Activated CD8-positive, alpha-beta T cell treated with anti-CD3 and anti-CD28 coated beads for 36 hours (primary cell): Measurements from ENCODE around the gene SH3GL1. TPM values are rescaled to one million over a fixed set of nuclear protein-coding genes. Genes with fewer than 3 reads are reported as not detected.
"Not testable (repeated sequence)": the region's sequence is repeated elsewhere in the genome, so short reads cannot be mapped to it uniquely, and the experiment has no call there.

Experiments
- ATAC-seq: fragments of 200-7000 bp; cut with Tn5 transposase; one replicate; pipeline ENCODE4 v1.10.0; 2021; ENCODE audit warnings: mild to moderate bottlenecking, moderate library complexity
- CTCF ChIA-PET: fragments of 350-600 bp; sonication (Branson Sonifier 250); formaldehyde crosslinking; loops from one replicate; lab custom pipeline; 2021; ENCODE audit warnings: antibody characterized with exemption; lab: Charles Lee
- POLR2A ChIA-PET: fragments of 350-600 bp; sonication (Branson Sonifier 250); formaldehyde crosslinking; loops from one replicate; lab custom pipeline; 2021; ENCODE audit warnings: antibody characterized with exemption; lab: Charles Lee
- DNase-seq: peaks from one replicate; pipeline ENCODE4 v3.0.0-alpha.2; 2020
- H3K27ac Mint-ChIP-seq: one replicate; pipeline ENCODE4 v1.8.0; 2021; ENCODE audit warnings: mild to moderate bottlenecking, mixed read lengths
- H3K27me3 Mint-ChIP-seq: one replicate; pipeline ENCODE4 v1.8.0; 2021; ENCODE audit warnings: mixed read lengths
- H3K36me3 Mint-ChIP-seq: one replicate; pipeline ENCODE4 v1.8.0; 2021; ENCODE audit warnings: low read depth, mixed read lengths
- H3K4me1 Mint-ChIP-seq: one replicate; pipeline ENCODE4 v1.8.0; 2021; ENCODE audit warnings: low read depth, mixed read lengths
- H3K4me3 Mint-ChIP-seq: one replicate; pipeline ENCODE4 v1.8.0; 2021; ENCODE audit warnings: mild to moderate bottlenecking, moderate library complexity, mixed read lengths
- H3K9me3 Mint-ChIP-seq: one replicate; pipeline ENCODE4 v1.8.0; 2021; ENCODE audit warnings: mixed read lengths
- intact Hi-C: fragments of 100-400 bp; cut with micrococcal nuclease; formaldehyde crosslinking; loops from one replicate; pipeline ENCODE4 v1.10.0; 2022
- total RNA-seq, 2 experiments: library from RNA; stranded (reverse); gene quantifications; one replicate each; pipeline ENCODE4 v1.2.3, GENCODE V29; 2021
- TF ChIP-seq, protein P1 (sequence below): fragments of 200-600 bp; IDR thresholded peaks from one replicate; pipeline ENCODE4 v1.8.0; 2022; ENCODE audit warnings: antibody characterized with exemption, mild to moderate bottlenecking

The SH3GL1 gene
- total RNA-seq, 2 experiments from 2014 or later = 53.1 to 59.2 TPM

DNA sequence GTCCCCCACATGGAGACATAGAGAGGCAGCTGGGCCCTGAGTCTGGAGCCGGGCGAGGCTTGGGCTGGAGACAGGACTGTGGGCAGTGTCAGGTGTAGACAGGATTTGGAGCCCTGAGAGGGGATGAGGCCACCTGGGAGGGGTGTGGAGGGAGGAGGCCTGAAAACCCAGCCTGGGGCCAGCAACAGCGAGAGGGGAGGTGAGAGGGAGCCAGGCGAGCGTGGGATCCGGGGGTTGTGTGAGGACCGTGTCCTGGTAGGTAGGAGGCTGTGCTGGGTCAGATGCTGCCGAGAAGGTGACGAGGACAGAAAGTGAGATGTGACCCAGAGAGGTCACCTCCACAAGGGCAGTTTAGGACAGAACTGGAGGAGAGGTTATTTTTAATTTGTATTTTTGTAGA lies 49.6 kb downstream of the SH3GL1 start:
- TF ChIP-seq, protein P1, sequence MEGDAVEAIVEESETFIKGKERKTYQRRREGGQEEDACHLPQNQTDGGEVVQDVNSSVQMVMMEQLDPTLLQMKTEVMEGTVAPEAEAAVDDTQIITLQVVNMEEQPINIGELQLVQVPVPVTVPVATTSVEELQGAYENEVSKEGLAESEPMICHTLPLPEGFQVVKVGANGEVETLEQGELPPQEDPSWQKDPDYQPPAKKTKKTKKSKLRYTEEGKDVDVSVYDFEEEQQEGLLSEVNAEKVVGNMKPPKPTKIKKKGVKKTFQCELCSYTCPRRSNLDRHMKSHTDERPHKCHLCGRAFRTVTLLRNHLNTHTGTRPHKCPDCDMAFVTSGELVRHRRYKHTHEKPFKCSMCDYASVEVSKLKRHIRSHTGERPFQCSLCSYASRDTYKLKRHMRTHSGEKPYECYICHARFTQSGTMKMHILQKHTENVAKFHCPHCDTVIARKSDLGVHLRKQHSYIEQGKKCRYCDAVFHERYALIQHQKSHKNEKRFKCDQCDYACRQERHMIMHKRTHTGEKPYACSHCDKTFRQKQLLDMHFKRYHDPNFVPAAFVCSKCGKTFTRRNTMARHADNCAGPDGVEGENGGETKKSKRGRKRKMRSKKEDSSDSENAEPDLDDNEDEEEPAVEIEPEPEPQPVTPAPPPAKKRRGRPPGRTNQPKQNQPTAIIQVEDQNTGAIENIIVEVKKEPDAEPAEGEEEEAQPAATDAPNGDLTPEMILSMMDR = no peak
- H3K27me3 Mint-ChIP-seq = no peaks in the 10 kb centered on the region
- peaks cover 2% of the 10 kb centered on the region for H3K4me1 Mint-ChIP-seq

DNA sequence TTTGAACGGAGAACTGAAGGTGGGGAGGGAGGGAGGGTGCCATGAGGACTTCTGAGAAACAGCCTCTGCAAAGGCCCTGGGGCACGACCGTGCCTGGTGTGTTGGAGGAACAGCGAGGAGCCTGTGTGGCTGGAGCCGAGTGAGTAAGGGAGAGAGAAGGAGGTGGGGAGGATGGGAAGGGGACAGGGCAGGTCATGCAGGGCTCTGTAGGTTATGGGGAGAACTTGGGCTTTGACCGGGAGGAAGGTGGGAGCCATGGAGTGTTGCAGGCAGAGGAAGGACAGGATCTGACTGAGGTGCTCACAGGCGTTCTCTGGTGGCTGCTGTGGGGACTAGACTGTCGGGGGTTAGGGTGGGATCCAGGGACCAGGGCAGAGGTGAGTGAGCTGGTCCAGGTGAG lies 50.2 kb downstream of the SH3GL1 start:
- TF ChIP-seq, protein P1 = no peak
- H3K27me3 Mint-ChIP-seq = no peaks in the 10 kb centered on the region
- H3K4me1 Mint-ChIP-seq = peaks cover 5% of the 10 kb centered on the region
- no peak overlapping the region for H3K27ac Mint-ChIP-seq
- H3K36me3 Mint-ChIP-seq = peaks cover 4% of the 10 kb centered on the region
- H3K9me3 Mint-ChIP-seq = no peaks in the 10 kb centered on the region
- CTCF ChIA-PET = interaction anchor here (5.6 kb wide), 1 partner anchor 84 kb away, joined by 84 read pairs; no protein-coding TSS in a partner anchor
- POLR2A ChIA-PET = no interaction called here
- intact Hi-C loops = loop anchor here (5.0 kb wide), 1 partner anchor 83 kb away; no protein-coding TSS in a partner anchor
- ATAC-seq (no peak), DNase-seq (no peak)
- no peak overlapping the region for H3K4me3 Mint-ChIP-seq

More for the DNA sequence above, 49.6 kb downstream of the SH3GL1 start:
- POLR2A ChIA-PET = no interaction called here
- Mint-ChIP-seq H3K36me3 (peaks cover 4% of the 10 kb centered on the region), H3K27ac (no peak overlapping the region), H3K4me3 (no peak overlapping the region), H3K9me3 (no peaks in the 10 kb centered on the region)
- intact Hi-C loops = loop anchor here (5.0 kb wide), 1 partner anchor 83 kb away; no protein-coding TSS in a partner anchor
- CTCF ChIA-PET = interaction anchor here (5.6 kb wide), 1 partner anchor 85 kb away, joined by 84 read pairs; no protein-coding TSS in a partner anchor
- ATAC-seq = no peak
- no peak for DNase-seq

DNA sequence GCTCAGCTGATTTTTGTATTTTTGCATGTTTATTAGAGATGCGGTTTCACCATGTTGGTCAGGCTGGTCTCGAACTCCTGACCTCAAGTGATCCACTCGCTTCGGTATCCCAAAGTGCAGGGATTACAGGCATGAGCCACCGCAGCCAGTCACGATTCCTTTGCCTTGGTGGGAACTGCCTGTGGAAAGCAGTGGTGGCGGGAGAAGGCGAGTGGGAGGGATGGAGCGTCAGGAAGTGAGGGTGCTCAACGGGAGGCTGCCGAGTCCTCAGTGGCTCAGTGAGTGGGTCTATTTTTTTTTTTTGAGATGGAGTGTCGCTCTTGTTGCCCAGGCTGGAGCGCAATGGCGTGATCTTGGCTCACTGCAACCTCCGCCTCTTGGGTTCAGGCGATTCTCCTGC lies 51.1 kb downstream of the SH3GL1 start:
- CTCF ChIA-PET, H3K4me3 Mint-ChIP-seq, H3K4me1 Mint-ChIP-seq, H3K27ac Mint-ChIP-seq, intact Hi-C loops, H3K9me3 Mint-ChIP-seq, DNase-seq, H3K27me3 Mint-ChIP-seq, ATAC-seq, H3K36me3 Mint-ChIP-seq: not testable (repeated sequence)
- POLR2A ChIA-PET = interaction anchor here (0.7 kb wide), 1 partner anchor 22 kb away, joined by 3 read pairs; no protein-coding TSS in a partner anchor

DNA sequence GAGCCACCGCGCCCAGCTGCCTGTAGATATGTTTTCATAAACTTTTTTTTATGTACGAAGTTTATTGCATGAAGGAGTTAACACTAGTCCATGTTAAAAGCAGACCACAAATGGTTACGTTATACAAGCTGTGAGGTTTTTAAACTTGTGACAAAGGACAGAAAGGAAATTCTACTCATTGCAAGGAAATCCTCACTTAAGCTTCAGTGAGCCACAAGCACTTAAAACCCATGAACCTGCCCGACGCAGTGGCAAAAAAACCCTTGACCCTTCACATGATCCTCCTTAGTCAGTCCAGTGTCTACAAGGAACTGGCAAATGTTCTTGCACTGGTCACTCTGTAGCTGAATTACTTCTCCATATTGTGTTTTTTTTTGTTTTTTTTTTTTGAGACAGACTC lies 52.8 kb downstream of the SH3GL1 start:
- Mint-ChIP-seq H3K9me3 (no peaks in the 10 kb centered on the region), H3K27me3 (no peaks in the 10 kb centered on the region), H3K27ac (no peak overlapping the region), H3K4me3 (no peak overlapping the region), H3K36me3 (peaks cover 4% of the 10 kb centered on the region), H3K4me1 (peaks cover 8% of the 10 kb centered on the region)
- ChIA-PET CTCF (interaction anchor here (0.7 to 1.4 kb wide), 2 partner anchors 79 to 81 kb away, joined by 3 to 4 read pairs; no protein-coding TSS in a partner anchor), POLR2A (interaction anchor here (1.1 kb wide), 1 partner anchor 21 kb away, joined by 3 read pairs; no protein-coding TSS in a partner anchor)
- intact Hi-C loops = no loop called here
- no peak for DNase-seq
- no peak for ATAC-seq
- TF ChIP-seq, protein P1 = no peak

DNA sequence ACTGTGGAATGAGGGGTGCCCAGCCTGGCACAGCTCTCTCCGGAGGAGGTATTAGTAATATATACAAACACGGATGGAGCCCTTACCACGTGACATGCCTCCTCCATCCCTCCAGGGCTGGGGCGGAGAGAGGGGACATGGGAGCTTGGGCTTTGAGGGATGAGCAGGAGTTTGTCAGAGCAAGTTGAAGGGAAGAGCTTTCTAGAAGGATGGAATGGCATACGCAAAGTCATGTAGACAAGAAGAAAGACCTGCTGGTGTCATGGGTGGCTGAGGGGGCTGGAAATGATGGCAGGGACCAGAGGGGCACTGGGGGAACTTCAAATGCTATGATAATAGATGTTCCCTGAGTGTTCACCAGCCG lies 54.3 kb downstream of the SH3GL1 start:
- H3K27ac Mint-ChIP-seq = no peak overlapping the region
- no peak for ATAC-seq

More for the DNA sequence above, 54.3 kb downstream of the SH3GL1 start:
- H3K4me1 Mint-ChIP-seq = peaks cover 11% of the 10 kb centered on the region
- peaks cover 4% of the 10 kb centered on the region for H3K36me3 Mint-ChIP-seq
- ChIA-PET CTCF (interaction anchor here (0.6 kb wide), 2 partner anchors 55 to 1918 kb away, joined by 3 read pairs; no protein-coding TSS in a partner anchor), POLR2A (interaction anchor here (0.9 to 1.4 kb wide), 3 partner anchors 10 to 79 kb away, joined by 3 to 5 read pairs (median 4); no protein-coding TSS in a partner anchor)
- no peaks in the 10 kb centered on the region for H3K27me3 Mint-ChIP-seq
- TF ChIP-seq, protein P1 = no peak
- DNase-seq = no peak
- H3K4me3 Mint-ChIP-seq = no peak overlapping the region
- no peaks in the 10 kb centered on the region for H3K9me3 Mint-ChIP-seq
- intact Hi-C loops = no loop called here
